MV-4-11 (cell line): ENCODE results near the gene HBG2.

Experiments used
- DNase-seq: peaks from one replicate; lab custom pipeline; 2025; lab: John Stamatoyannopoulos, UW

The HBG2 gene

GRCh38 chr11:5229796-5230195, 24.8 kb downstream of the HBG2 start:
- no peak for DNase-seq

- DNase-seq: no peak
Observed at GRCh38 chr11:5229356-5229755, 25.2 kb downstream of the HBG2 start.

- no peak for DNase-seq
Observed at GRCh38 chr11:5228124-5228523, 26.5 kb downstream of the HBG2 start.

- no peak for DNase-seq
Observed at GRCh38 chr11:5227681-5228080, 26.9 kb downstream of the HBG2 start.

- no peak for DNase-seq
Observed at GRCh38 chr11:5226732-5227310, 27.8 kb downstream of the HBG2 start, which contains the start of gene HBB. Gene HBB (minus strand): TSS chr11:5227071. CDS start chr11:5227021, 50 bp downstream.

GRCh38 chr11:5225480-5225871, 29.1 kb downstream of the HBG2 start:
- no peak for DNase-seq

GRCh38 chr11:5224538-5225479, 29.8 kb downstream of the HBG2 start:
- no peak for DNase-seq

- DNase-seq: no peak
Observed at GRCh38 chr11:5223686-5224085, 30.9 kb downstream of the HBG2 start.

- DNase-seq: no peak
Observed at GRCh38 chr11:5223146-5223545, 31.4 kb downstream of the HBG2 start.

- DNase-seq: no peak
Observed at GRCh38 chr11:5210376-5210885, 44.1 kb downstream of the HBG2 start.

GRCh38 chr11:5204787-5205186, 49.8 kb downstream of the HBG2 start:
- DNase-seq: peak; percentile 26

GRCh38 chr11:5203366-5203765, 51.2 kb downstream of the HBG2 start:
- DNase-seq: no peak
